H1 (cell line): Measurements from ENCODE around the gene PIGV. TPM values are rescaled to one million over a fixed set of nuclear protein-coding genes. Genes with fewer than 3 reads are reported as not detected.

Experiments used
- CTCF ChIA-PET: fragments of 300-600 bp; sonication (Branson Sonifier 250); formaldehyde crosslinking; loops from one replicate; lab custom pipeline; 2021; ENCODE audit not compliant: partially characterized antibody; lab: Charles Lee
- POLR2A ChIA-PET: fragments of 300-600 bp; sonication (Branson Sonifier 250); formaldehyde crosslinking; loops from one replicate; lab custom pipeline; 2021; ENCODE audit warnings: inconsistent platforms; ENCODE audit not compliant: partially characterized antibody; lab: Charles Lee
- DNase-seq, 2 experiments: peaks; one replicate each; pipeline versions ENCODE4 v3.0.0 to v3.0.0-alpha.2; 2010 to 2022; ENCODE audit warnings: low spot score in 2 of 2, low read depth in 1 of 2, mixed read lengths in 1 of 2
- FAIRE-seq: peaks from 2 replicates; lab custom pipeline; 2011; peaks lifted over from hg19 to GRCh38; lab: Jason Lieb, UNC
- H2AFZ ChIP-seq: 2 replicates; pipeline ENCODE4 v1.8.1; 2012; ENCODE audit warnings: low read length, inconsistent platforms
- H2AK5ac ChIP-seq: 2 replicates; pipeline ENCODE4 v1.6.1; 2013; ENCODE audit warnings: low read depth, low read length
- H2BK120ac ChIP-seq: replicated peaks from 2 replicates; pipeline ENCODE3; 2013; ENCODE audit warnings: low read depth, low read length, inconsistent platforms
- H2BK12ac ChIP-seq: 2 replicates; pipeline ENCODE4 v1.6.1; 2013; ENCODE audit warnings: low read depth, low read length
- H2BK15ac ChIP-seq: 2 replicates; pipeline ENCODE4 v1.6.1; 2013; ENCODE audit warnings: low read length
- H2BK20ac ChIP-seq: 2 replicates; pipeline ENCODE4 v1.6.1; 2013; ENCODE audit warnings: low read length
- H2BK5ac ChIP-seq: 2 replicates; pipeline ENCODE4 v1.6.1; 2013; ENCODE audit warnings: low read depth, low read length
- H3K14ac ChIP-seq: 2 replicates; pipeline ENCODE4 v1.6.1; 2013; ENCODE audit warnings: inconsistent platforms; ENCODE audit not compliant: insufficient read length
- H3K18ac ChIP-seq: 2 replicates; pipeline ENCODE4 v1.6.1; 2013; ENCODE audit warnings: low read length; ENCODE audit errors: extremely low read depth
- H3K23ac ChIP-seq: 2 replicates; pipeline ENCODE4 v1.6.1; 2013; ENCODE audit warnings: inconsistent platforms; ENCODE audit not compliant: insufficient read length
- H3K23me2 ChIP-seq: 2 replicates; pipeline ENCODE4 v1.6.1; 2013; ENCODE audit warnings: low read depth, low read length
- H3K27ac ChIP-seq: 2 replicates; pipeline ENCODE4 v1.6.1; 2011; ENCODE audit warnings: low read depth, low read length, inconsistent platforms
- H3K27me3 ChIP-seq, 4 experiments: replicated peaks in 1 of 4; 1 replicate in 1 of 4; 2 replicates in 3 of 4; pipeline versions ENCODE4 v1.6.1 to v1.8.1; 2011 to 2013; ENCODE audit warnings: low read length in 3 of 4, mild to moderate bottlenecking in 3 of 4, inconsistent platforms in 2 of 4, mixed read lengths in 2 of 4, moderate library complexity in 1 of 4; ENCODE audit not compliant: control insufficient read depth in 3 of 4, insufficient read depth in 3 of 4; ENCODE audit errors: extremely low read depth in 1 of 4
- H3K36me3 ChIP-seq, 4 experiments: 2 replicates each; pipeline versions ENCODE4 v1.6.1 to v1.8.1; 2011 to 2013; ENCODE audit warnings: mild to moderate bottlenecking in 4 of 4, low read length in 3 of 4, moderate library complexity in 2 of 4, control low read depth in 1 of 4, inconsistent platforms in 1 of 4; ENCODE audit not compliant: insufficient read depth in 4 of 4, control insufficient read depth in 2 of 4
- H3K4ac ChIP-seq: replicated peaks from 2 replicates; pipeline ENCODE3; 2013; ENCODE audit warnings: low read length, low read depth, mixed read lengths, inconsistent platforms; ENCODE audit not compliant: insufficient read length
- H3K4me1 ChIP-seq, 4 experiments: replicated peaks in 1 of 4; 1 replicate in 1 of 4; 2 replicates in 3 of 4; pipeline versions ENCODE4 v1.6.1 to v1.8.1; 2011 to 2013; ENCODE audit warnings: low read length in 3 of 4, inconsistent platforms in 2 of 4, mixed read lengths in 1 of 4; ENCODE audit not compliant: insufficient read depth in 4 of 4, control insufficient read depth in 3 of 4
- H3K4me2 ChIP-seq, 2 experiments: 2 replicates each; pipeline versions ENCODE4 v1.6.1 to v1.8.1; 2011 to 2013; ENCODE audit warnings: low read depth in 2 of 2, low read length in 2 of 2, control low read depth in 1 of 2, inconsistent platforms in 1 of 2, mild to moderate bottlenecking in 1 of 2; ENCODE audit not compliant: insufficient read depth in 1 of 2
- H3K4me3 ChIP-seq, 4 experiments: fragments of 200-600, 300-600 bp in 1 of 4; sonication (generic), shearing (Covaris generic), sonication (Bioruptor Twin) in 1 of 4; 2 replicates each; pipeline versions ENCODE4 v1.5.1 to v1.8.1; 2011 to 2016; ENCODE audit warnings: low read length in 4 of 4, low read depth in 3 of 4, control low read depth in 2 of 4, inconsistent platforms in 2 of 4, mild to moderate bottlenecking in 2 of 4, mixed read lengths in 1 of 4, moderate library complexity in 1 of 4; ENCODE audit not compliant: insufficient read depth in 2 of 4; ENCODE audit errors: extremely low read depth in 1 of 4
- H3K56ac ChIP-seq: replicated peaks from 2 replicates; pipeline ENCODE3; 2013; ENCODE audit warnings: low read depth, mild to moderate bottlenecking, mixed read lengths, low read length, inconsistent platforms; ENCODE audit not compliant: insufficient read length
- H3K79me1 ChIP-seq: 2 replicates; pipeline ENCODE4 v1.6.1; 2013; ENCODE audit warnings: low read depth, low read length, control low read depth
- H3K79me2 ChIP-seq, 2 experiments: 2 replicates each; pipeline versions ENCODE4 v1.6.1 to v1.8.1; 2012 to 2013; ENCODE audit warnings: low read length in 2 of 2, mild to moderate bottlenecking in 2 of 2, inconsistent platforms in 1 of 2; ENCODE audit not compliant: insufficient read depth in 2 of 2, control insufficient read depth in 1 of 2
- H3K9ac ChIP-seq, 4 experiments: replicated peaks in 1 of 4; 1 replicate in 1 of 4; 2 replicates in 3 of 4; pipeline versions ENCODE4 v1.6.1 to v1.8.1; 2011 to 2013; ENCODE audit warnings: low read depth in 3 of 4, low read length in 3 of 4, control low read depth in 2 of 4, mild to moderate bottlenecking in 2 of 4, moderate library complexity in 2 of 4, inconsistent platforms in 1 of 4; ENCODE audit errors: extremely low read depth in 1 of 4
- H3K9me3 ChIP-seq, 2 experiments: 2 replicates each; pipeline versions ENCODE4 v1.6.1 to v1.8.1; 2012 to 2013; ENCODE audit warnings: mild to moderate bottlenecking in 2 of 2, moderate library complexity in 2 of 2, control low read depth in 1 of 2, inconsistent platforms in 1 of 2, low read depth in 1 of 2, low read length in 1 of 2, mixed read lengths in 1 of 2; ENCODE audit not compliant: insufficient read depth in 2 of 2
- H4K20me1 ChIP-seq, 2 experiments: replicated peaks in 1 of 2; 2 replicates each; pipeline versions ENCODE3 to v1.8.1; 2011 to 2013; ENCODE audit warnings: inconsistent platforms in 2 of 2, low read length in 2 of 2, mild to moderate bottlenecking in 1 of 2; ENCODE audit not compliant: insufficient read depth in 2 of 2, control insufficient read depth in 1 of 2
- H4K5ac ChIP-seq: 2 replicates; pipeline ENCODE4 v1.6.1; 2013; ENCODE audit warnings: low read length, low read depth, mixed read lengths, inconsistent platforms; ENCODE audit not compliant: insufficient read length
- H4K8ac ChIP-seq: 2 replicates; pipeline ENCODE4 v1.8.0; 2013; ENCODE audit warnings: mild to moderate bottlenecking, moderate library complexity, low read length, inconsistent platforms; ENCODE audit not compliant: insufficient read depth; ENCODE audit errors: extremely low read depth
- H4K91ac ChIP-seq: replicated peaks from 2 replicates; pipeline ENCODE3; 2013; ENCODE audit warnings: low read length, mixed read lengths, inconsistent platforms; ENCODE audit not compliant: insufficient read length
- NANOG ChIP-seq: IDR thresholded peaks from 2 replicates; pipeline ENCODE4 v1.6.1; 2011; ENCODE audit warnings: low read length, low read depth, mild to moderate bottlenecking, inconsistent platforms; ENCODE audit not compliant: insufficient read depth, poor library complexity, severe bottlenecking
- POLR2AphosphoS5 ChIP-seq: IDR thresholded peaks from 2 replicates; pipeline ENCODE4 v1.6.1; 2011; ENCODE audit warnings: low read depth, low read length
- WGBS, 2 experiments: shearing (Covaris generic) in 1 of 2; methylation state at CpG; one replicate each; pipeline versions ENCODE4 v1.1.6 to v1.1.7; 2013 to 2015; ENCODE audit warnings: low lambda C conversion rate in 2 of 2, mixed read lengths in 2 of 2, inconsistent platforms in 1 of 2, low coverage in 1 of 2, missing lambda C conversion rate in 1 of 2; ENCODE audit not compliant: insufficient replicate concordance in 2 of 2, insufficient coverage in 1 of 2, insufficient read length in 1 of 2; ENCODE audit errors: extremely low coverage in 1 of 2, missing lambda C conversion rate in 1 of 2; 5-methylcytosine and 5-hydroxymethylcytosine counted together
- polyA plus RNA-seq, 7 experiments: library from polyadenylated mRNA; depleted of rRNA in 3 of 7; stranded (reverse) in 5 of 7; unstranded in 2 of 7; fragments of >200 nt in 5 of 7; fragments of 200-250 nt in 2 of 7; gene quantifications; 1 replicate in 5 of 7; 2 replicates in 1 of 7; 4 replicates in 1 of 7; pipeline versions ENCODE4 v1.2.1 to v1.2.3, GENCODE V29; 2011 to 2013; ENCODE audit warnings: missing spikeins in 2 of 7, mixed read lengths in 2 of 7
- total RNA-seq: library from RNA; stranded (reverse); fragmentation: NEBNext Ultra II Directional; extraction: Animal tissue kit (Norgen Biotek cat#: 25700); gene quantifications from 2 replicates; pipeline ENCODE4 v1.2.1, GENCODE V29; 2021

The PIGV gene
- total and polyA plus RNA-seq, 2 of the 8 experiments (the other 6 are each of a cell fraction or from before 2014, with no cell fraction given), result 8.5 to 20.9 TPM

GRCh38 chr1:26771643-26772321, 16.0 kb upstream of the PIGV start:
- Histone ChIP-seq H3K79me2 (no peaks in the 10 kb centered on the region), H3K4me2 (no peak overlapping the region), H3K27me3 (no peaks in the 10 kb centered on the region), H3K79me1 (peaks cover 3% of the 10 kb centered on the region), H2AFZ (no peak overlapping the region), H3K56ac (no peak overlapping the region), H2AK5ac (no peak overlapping the region), H4K8ac (no peak overlapping the region), H3K4me3 (no peak overlapping the region), H3K9ac (no peak overlapping the region), H3K4me1 (no peaks in the 10 kb centered on the region), H2BK5ac (no peak overlapping the region), H4K20me1 (peaks cover 0 to 15% of the 10 kb centered on the region in 2 experiments), H2BK120ac (no peak overlapping the region), H2BK15ac (no peak overlapping the region), H4K91ac (no peak overlapping the region), H3K9me3 (no peaks in the 10 kb centered on the region), H3K23me2 (no peaks in the 10 kb centered on the region), H4K5ac (no peak overlapping the region), H3K4ac (no peak overlapping the region), H3K14ac (no peak overlapping the region), H3K27ac (no peak overlapping the region), H3K23ac (no peak overlapping the region), H2BK20ac (no peak overlapping the region), H2BK12ac (no peak overlapping the region), H3K18ac (no peak overlapping the region), H3K36me3 (peaks cover 78 to 99% (median 95%) of the 10 kb centered on the region in 4 experiments)
- DNase-seq, result no peak
- 97% methylated on average over 2 of the region's 2 CpGs; no CpG with 5 or more reads in 1 of the 2 experiments for WGBS, 2 experiments
- no peak for FAIRE-seq
- TF ChIP-seq NANOG, result no peak
- TF ChIP-seq POLR2AphosphoS5, result peak; percentile 27; the same call in 1 of the 2 replicates
- ChIA-PET CTCF (interaction anchor here (1.0 to 2.0 kb wide), 5 partner anchors 11 to 170 kb away, joined by 4 to 9 read pairs (median 5); no protein-coding TSS in a partner anchor), POLR2A (interaction anchor here (0.7 to 2.7 kb wide), 5 partner anchors 7 to 81 kb away, joined by 3 to 9 read pairs (median 3); no protein-coding TSS in a partner anchor)
